DOHH2 (cell line): ENCODE measurements around the gene PURB.

Source experiments
- EZH2phosphoT487 ChIP-seq: fragments of 200-600 bp; sonication (generic); IDR thresholded peaks from 2 replicates; pipeline ENCODE4 v1.6.1; 2017; ENCODE audit warnings: borderline replicate concordance, mild to moderate bottlenecking, antibody characterized with exemption, low read length, moderate library complexity, mixed read lengths
- TF ChIP-seq, protein P1 (sequence below): fragments of 200-600 bp; sonication (generic); IDR thresholded peaks from one replicate; pipeline ENCODE4 v1.5.1; 2014; ENCODE audit warnings: antibody characterized with exemption, mild to moderate bottlenecking, low read depth, low read length; ENCODE audit not compliant: poor library complexity, severe bottlenecking

GRCh38 chr7:44897309-44897708, 12.0 kb upstream of the PURB start:
- TF ChIP-seq, protein P1, sequence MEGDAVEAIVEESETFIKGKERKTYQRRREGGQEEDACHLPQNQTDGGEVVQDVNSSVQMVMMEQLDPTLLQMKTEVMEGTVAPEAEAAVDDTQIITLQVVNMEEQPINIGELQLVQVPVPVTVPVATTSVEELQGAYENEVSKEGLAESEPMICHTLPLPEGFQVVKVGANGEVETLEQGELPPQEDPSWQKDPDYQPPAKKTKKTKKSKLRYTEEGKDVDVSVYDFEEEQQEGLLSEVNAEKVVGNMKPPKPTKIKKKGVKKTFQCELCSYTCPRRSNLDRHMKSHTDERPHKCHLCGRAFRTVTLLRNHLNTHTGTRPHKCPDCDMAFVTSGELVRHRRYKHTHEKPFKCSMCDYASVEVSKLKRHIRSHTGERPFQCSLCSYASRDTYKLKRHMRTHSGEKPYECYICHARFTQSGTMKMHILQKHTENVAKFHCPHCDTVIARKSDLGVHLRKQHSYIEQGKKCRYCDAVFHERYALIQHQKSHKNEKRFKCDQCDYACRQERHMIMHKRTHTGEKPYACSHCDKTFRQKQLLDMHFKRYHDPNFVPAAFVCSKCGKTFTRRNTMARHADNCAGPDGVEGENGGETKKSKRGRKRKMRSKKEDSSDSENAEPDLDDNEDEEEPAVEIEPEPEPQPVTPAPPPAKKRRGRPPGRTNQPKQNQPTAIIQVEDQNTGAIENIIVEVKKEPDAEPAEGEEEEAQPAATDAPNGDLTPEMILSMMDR: no peak
- TF ChIP-seq EZH2phosphoT487: no peak
